Endothelial cell of umbilical vein (primary cell): ENCODE results near the gene ARRB1.

Source experiments
- CTCF ChIP-seq, 2 donors: IDR thresholded peaks; 1 replicate in 1 of 2; 2 replicates in 1 of 2; pipeline ENCODE4 v1.5.1; 2011; ENCODE audit warnings: low read length in 2 of 2, mild to moderate bottlenecking in 2 of 2, moderate library complexity in 2 of 2, control low read depth in 1 of 2, inconsistent platforms in 1 of 2, low read depth in 1 of 2; ENCODE audit not compliant: insufficient read depth in 1 of 2; ENCODE audit errors: extremely low read depth in 1 of 2
- EZH2 ChIP-seq: IDR thresholded peaks from 2 replicates; pipeline ENCODE4 v1.6.1; 2012; ENCODE audit warnings: borderline replicate concordance, low read depth, mild to moderate bottlenecking, moderate library complexity, low read length, inconsistent platforms; ENCODE audit not compliant: severe bottlenecking
- FOS ChIP-seq: IDR thresholded peaks from 2 replicates; pipeline ENCODE4 v1.6.1; 2011; ENCODE audit warnings: mild to moderate bottlenecking, low read length, moderate library complexity, borderline replicate concordance; ENCODE audit not compliant: insufficient read depth
- MYC ChIP-seq: IDR thresholded peaks from one replicate; pipeline ENCODE4 v1.6.1; 2011; ENCODE audit warnings: mild to moderate bottlenecking, low read depth, low read length
- POLR2A ChIP-seq: IDR thresholded peaks from 2 replicates; pipeline ENCODE4 v1.6.1; 2012; ENCODE audit warnings: low read depth, mild to moderate bottlenecking, control low read depth, low read length
- POLR2AphosphoS5 ChIP-seq: IDR thresholded peaks from 2 replicates; pipeline ENCODE4 v1.6.1; 2012; ENCODE audit warnings: low read depth, mild to moderate bottlenecking, control low read depth, low read length, moderate library complexity; ENCODE audit not compliant: insufficient read depth

- TF ChIP-seq POLR2A (no peak), CTCF (IDR thresholded peaks at IDR 0.05; ENCODE audit: extremely low read depth in 1 of 2, insufficient read depth in 1 of 2, low read depth in 1 of 2, low read length in 2 of 2) (no peak), POLR2AphosphoS5 (no peak), MYC (no peak), EZH2 (no peak), FOS (no peak)
Measured at GRCh38 chr11:75291741-75292140, 59.7 kb downstream of the ARRB1 start.
